ENCODE results near the gene CUL3.

The CUL3 gene

DNA sequence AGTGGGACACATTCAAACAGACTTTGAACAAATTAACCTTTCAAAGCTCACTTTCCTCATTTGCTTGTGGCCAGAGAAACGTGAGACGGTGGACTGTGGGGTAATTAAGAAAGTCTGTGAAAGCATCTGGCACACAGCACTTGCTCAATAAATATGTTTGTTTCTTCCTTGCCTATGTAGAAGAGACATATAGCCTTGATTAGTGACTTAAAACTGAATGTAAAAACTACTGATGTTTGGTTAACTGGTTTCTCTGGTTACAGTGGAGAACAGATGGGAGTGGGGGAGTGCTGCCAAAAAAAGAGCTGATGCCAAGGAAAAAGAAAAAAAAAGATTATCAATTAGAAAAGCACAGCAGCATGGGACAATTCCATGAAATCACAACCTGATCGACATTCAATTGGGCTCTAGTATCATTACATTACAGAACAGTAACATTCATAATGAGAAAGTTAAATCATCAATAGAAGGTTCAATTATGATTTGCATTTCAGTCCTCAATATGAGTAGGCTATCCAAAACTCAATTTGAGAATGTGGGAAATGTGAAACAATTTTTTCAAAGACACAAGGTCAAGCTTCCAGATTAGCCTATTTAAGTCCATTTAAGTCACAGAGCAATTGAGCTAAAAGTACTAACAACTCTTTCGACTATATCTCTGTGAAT, 14.7 kb downstream of the CUL3 start:
- TF ChIP-seq POLR2A (IDR thresholded peaks at IDR 0.05; ENCODE audit: low read length) (no peak), GATA1 (IDR thresholded peaks at IDR 0.05; ENCODE audit: low read depth, low read length) (no peak)
- DNase-seq: peak in 1 of 2 experiments; percentile 39

- no peak for TF ChIP-seq GATA1 (IDR thresholded peaks at IDR 0.05; ENCODE audit: low read depth, low read length)
- no peak for TF ChIP-seq POLR2A (IDR thresholded peaks at IDR 0.05; ENCODE audit: low read length)
- DNase-seq: peak in 1 of 2 experiments; percentile 39
Observed at GRCh38 chr2:224569654-224570053, 15.5 kb downstream of the CUL3 start.

DNA sequence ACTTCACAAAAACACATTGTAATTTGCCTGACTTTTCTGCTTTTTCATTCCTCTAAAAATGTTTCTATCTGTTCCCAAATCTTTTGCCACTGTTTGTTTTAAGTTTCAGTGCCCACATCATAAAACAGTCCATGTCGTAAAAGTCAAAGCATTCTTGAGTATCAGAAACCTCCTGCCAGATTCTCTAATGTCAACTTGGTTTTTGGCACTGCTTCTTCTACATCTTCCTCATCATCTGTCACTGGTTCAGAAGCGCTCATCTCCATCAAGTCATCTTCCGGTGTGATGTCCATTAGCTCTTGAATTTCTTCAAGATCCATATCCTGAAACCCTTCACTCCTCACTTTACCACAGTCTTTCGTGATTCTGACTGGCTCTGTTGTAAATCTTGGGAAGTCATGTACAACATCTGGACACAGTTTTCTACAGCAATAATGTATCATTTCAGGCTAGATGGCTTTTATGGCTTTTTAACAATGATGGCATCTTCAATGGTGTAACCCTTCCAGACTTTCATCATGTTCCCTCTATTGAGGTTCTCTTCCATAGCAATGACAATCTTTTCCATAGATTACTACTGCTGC, 19.6 kb downstream of the CUL3 start:
- DNase-seq: no peak
- no peak for TF ChIP-seq GATA1 (IDR thresholded peaks at IDR 0.05; ENCODE audit: low read depth, low read length)
- no peak for TF ChIP-seq POLR2A (IDR thresholded peaks at IDR 0.05; ENCODE audit: low read length)

DNA sequence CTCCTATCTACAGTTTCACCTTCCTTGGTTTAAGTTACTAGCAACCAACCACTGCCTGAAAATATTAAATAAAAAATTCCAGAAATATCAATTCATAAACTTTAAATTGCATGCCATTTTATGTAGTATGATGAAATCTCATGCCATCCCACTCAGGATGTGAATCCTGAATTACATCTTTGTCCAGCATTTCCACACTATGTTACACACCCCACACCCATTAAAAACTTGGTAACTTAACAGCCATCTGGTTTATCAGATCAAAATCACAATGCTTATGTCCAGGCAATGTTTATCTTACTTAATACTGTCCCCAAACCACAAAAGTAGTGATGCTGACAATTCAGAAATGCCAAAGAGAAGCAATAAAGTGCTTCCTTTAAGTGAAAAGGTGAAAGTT, 21.6 kb downstream of the CUL3 start:
- peak; percentile 10 to 19 for DNase-seq
- TF ChIP-seq GATA1 (IDR thresholded peaks at IDR 0.05; ENCODE audit: low read depth, low read length): no peak

- no peak for DNase-seq
- TF ChIP-seq POLR2A (IDR thresholded peaks at IDR 0.05; ENCODE audit: low read length): no peak
- no peak for TF ChIP-seq GATA1 (IDR thresholded peaks at IDR 0.05; ENCODE audit: low read depth, low read length)
Observed at GRCh38 chr2:224562831-224563230, 22.3 kb downstream of the CUL3 start.

DNA sequence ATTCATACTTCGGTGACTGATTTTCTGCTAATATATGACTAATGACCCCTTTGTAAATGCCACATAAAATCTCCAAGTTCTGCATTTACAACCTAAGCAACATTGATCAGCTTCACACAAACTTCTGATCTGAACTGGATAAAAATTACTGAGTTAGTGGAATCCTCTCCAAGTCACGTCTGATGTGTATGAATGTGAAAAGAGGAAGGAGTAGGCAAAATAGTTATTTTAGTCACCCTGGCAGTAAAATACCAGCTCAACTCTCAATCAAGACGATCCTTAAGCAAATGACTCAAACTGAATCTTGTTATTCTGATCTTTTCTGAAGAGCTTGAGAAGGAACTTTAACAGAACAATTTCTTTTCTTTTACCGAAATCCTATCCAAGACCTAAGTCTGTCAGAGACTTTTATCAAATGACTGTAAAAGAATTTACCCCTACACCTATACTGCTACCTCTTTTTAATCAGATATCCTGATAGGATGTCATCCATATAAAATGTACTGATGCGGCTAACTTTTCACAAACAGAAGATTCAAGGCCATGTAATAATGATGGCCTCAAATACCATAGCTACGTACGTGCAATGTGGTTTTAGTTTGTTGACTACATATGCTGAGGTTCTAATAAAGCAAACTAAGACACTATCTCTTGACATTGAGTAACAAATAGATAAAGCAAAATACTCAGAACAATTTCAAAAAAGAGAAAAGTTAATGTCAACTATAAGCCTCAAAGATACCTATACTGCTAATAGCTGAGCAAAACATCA, 23.7 kb downstream of the CUL3 start:
- DNase-seq: no peak
- TF ChIP-seq GATA1 (IDR thresholded peaks at IDR 0.05; ENCODE audit: low read depth, low read length) (no peak), POLR2A (IDR thresholded peaks at IDR 0.05; ENCODE audit: low read length) (no peak)

DNA sequence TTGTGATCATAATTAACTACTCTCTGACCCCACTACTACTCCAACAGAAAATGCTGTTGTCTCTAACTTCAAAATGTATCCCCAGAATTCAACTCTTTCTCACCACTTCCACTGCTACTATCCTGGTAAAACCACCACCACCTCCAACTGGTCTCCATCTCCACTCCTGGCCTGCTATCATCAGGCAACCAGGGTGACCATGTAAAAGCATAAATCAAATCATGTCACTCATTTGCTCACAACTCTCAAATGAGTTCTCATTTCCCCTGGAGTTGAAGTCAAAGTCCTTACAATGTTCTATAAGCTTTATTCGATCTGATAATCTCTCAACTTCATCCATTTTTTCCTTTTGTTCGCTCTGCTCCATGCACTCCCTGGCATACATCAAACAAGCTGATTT, 24.6 kb downstream of the CUL3 start:
- DNase-seq: no peak
- TF ChIP-seq POLR2A (IDR thresholded peaks at IDR 0.05; ENCODE audit: low read length) (no peak), GATA1 (IDR thresholded peaks at IDR 0.05; ENCODE audit: low read depth, low read length) (no peak)

GRCh38 chr2:224557610-224558009, 27.6 kb downstream of the CUL3 start:
- TF ChIP-seq POLR2A (IDR thresholded peaks at IDR 0.05; ENCODE audit: low read length): no peak
- TF ChIP-seq GATA1 (IDR thresholded peaks at IDR 0.05; ENCODE audit: low read depth, low read length): no peak
- no peak for DNase-seq

GRCh38 chr2:224556381-224556780, 28.8 kb downstream of the CUL3 start:
- DNase-seq: no peak
- TF ChIP-seq GATA1 (IDR thresholded peaks at IDR 0.05; ENCODE audit: low read depth, low read length): no peak
- no peak for TF ChIP-seq POLR2A (IDR thresholded peaks at IDR 0.05; ENCODE audit: low read length)

- no peak for TF ChIP-seq POLR2A (IDR thresholded peaks at IDR 0.05; ENCODE audit: low read length)
- no peak for TF ChIP-seq GATA1 (IDR thresholded peaks at IDR 0.05; ENCODE audit: low read depth, low read length)
- DNase-seq: no peak
Observed at GRCh38 chr2:224555823-224556366, 29.3 kb downstream of the CUL3 start.

- TF ChIP-seq GATA1 (IDR thresholded peaks at IDR 0.05; ENCODE audit: low read depth, low read length) (no peak), POLR2A (IDR thresholded peaks at IDR 0.05; ENCODE audit: low read length) (no peak)
- no peak for DNase-seq
Observed at GRCh38 chr2:224552771-224553170, 32.4 kb downstream of the CUL3 start.

DNA sequence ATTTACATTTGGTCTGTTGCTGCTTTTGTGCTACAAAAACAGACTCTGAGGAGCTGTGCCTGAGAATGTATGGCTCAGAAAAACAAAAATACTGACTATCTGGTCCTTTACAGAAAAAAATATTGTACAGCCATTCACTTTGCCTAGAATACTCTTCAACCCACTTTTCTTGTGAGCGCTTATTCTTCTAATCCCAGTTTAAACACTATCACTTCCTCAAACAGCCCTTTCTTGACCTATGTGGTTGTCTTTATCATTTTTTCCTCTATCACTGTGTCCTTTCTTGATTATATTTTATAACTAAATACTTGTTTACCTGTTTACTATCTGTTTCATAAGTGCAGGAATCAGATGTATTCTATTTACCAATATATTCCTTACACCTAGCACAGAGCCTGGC, 33.5 kb downstream of the CUL3 start:
- no peak for DNase-seq
- no peak for TF ChIP-seq POLR2A (IDR thresholded peaks at IDR 0.05; ENCODE audit: low read length)
- no peak for TF ChIP-seq GATA1 (IDR thresholded peaks at IDR 0.05; ENCODE audit: low read depth, low read length)

DNA sequence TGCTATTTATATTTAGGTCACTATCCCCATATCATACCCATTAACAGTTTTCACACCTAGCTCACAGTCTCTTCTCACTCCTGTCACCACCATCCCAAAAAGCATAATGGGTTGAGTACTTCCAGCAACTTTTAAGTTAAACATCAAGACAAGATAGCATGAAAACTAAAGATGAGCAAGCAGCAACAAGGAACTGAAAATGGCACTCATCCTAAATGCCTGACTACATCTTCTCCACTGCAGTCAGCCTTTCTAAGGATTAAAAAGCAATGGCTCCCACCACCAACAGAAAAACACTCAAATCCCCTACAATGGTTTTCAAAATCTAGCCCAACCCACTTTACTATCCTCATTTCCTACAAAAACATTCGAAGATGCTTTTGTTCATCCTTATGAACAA, 38.2 kb downstream of the CUL3 start:
- TF ChIP-seq POLR2A (IDR thresholded peaks at IDR 0.05; ENCODE audit: low read length): no peak
- TF ChIP-seq GATA1 (IDR thresholded peaks at IDR 0.05; ENCODE audit: low read depth, low read length): no peak
- DNase-seq: no peak

- no peak for TF ChIP-seq GATA1 (IDR thresholded peaks at IDR 0.05; ENCODE audit: low read depth, low read length)
- TF ChIP-seq POLR2A (IDR thresholded peaks at IDR 0.05; ENCODE audit: low read length): no peak
- peak; percentile 13 to 61 for DNase-seq
Observed at GRCh38 chr2:224545884-224546644, 39.1 kb downstream of the CUL3 start.

Measured in erythroblast (primary cell).